HEK293 (cell line): ENCODE data around the gene VPS4A.

Experiments used
- GLI2 ChIP-seq: fragments of 450-650 bp; formaldehyde crosslinking; IDR thresholded peaks from 2 replicates; pipeline ENCODE4; 2017; ENCODE audit warnings: missing biosample characterization, missing genetic modification characterization, low read depth, borderline replicate concordance
- HOXD13 ChIP-seq: sonication (generic); formaldehyde crosslinking; IDR thresholded peaks from 2 replicates; pipeline ENCODE4 v1.8.0; 2022; ENCODE audit warnings: missing genetic modification reagents, borderline replicate concordance
- KLF8 ChIP-seq: fragments of 450-650 bp; formaldehyde crosslinking; IDR thresholded peaks from 2 replicates; pipeline ENCODE4 v1.5.1; 2016; ENCODE audit warnings: missing biosample characterization, missing genetic modification characterization
- MEIS1 ChIP-seq: sonication (generic); formaldehyde crosslinking; IDR thresholded peaks from 2 replicates; pipeline ENCODE4 v1.8.1; 2022; ENCODE audit warnings: missing genetic modification reagents, mild to moderate bottlenecking, borderline replicate concordance
- YY1 ChIP-seq: fragments of 450-650 bp; formaldehyde crosslinking; IDR thresholded peaks from 2 replicates; pipeline ENCODE4 v1.5.1; 2018; ENCODE audit warnings: missing biosample characterization, missing genetic modification characterization
- ZFP69B ChIP-seq: fragments of 450-650 bp; formaldehyde crosslinking; IDR thresholded peaks from 2 replicates; pipeline ENCODE4 v1.5.1; 2016; ENCODE audit warnings: missing biosample characterization, missing genetic modification characterization
- ZNF155 ChIP-seq: fragments of 450-650 bp; formaldehyde crosslinking; IDR thresholded peaks from 2 replicates; pipeline ENCODE4 v1.5.1; 2016; ENCODE audit warnings: missing biosample characterization, missing genetic modification characterization
- ZNF169 ChIP-seq: fragments of 450-650 bp; formaldehyde crosslinking; IDR thresholded peaks from 2 replicates; pipeline ENCODE4 v1.5.1; 2016; ENCODE audit warnings: missing biosample characterization, missing genetic modification characterization
- ZNF214 ChIP-seq: fragments of 450-650 bp; formaldehyde crosslinking; IDR thresholded peaks from 2 replicates; pipeline ENCODE4 v1.5.1; 2017; ENCODE audit warnings: missing biosample characterization, mild to moderate bottlenecking, missing genetic modification characterization, borderline replicate concordance
- ZNF221 ChIP-seq: fragments of 450-650 bp; formaldehyde crosslinking; IDR thresholded peaks from 2 replicates; pipeline ENCODE4 v1.5.1; 2017; ENCODE audit warnings: missing biosample characterization, missing genetic modification characterization, borderline replicate concordance
- ZNF302 ChIP-seq: fragments of 450-650 bp; formaldehyde crosslinking; IDR thresholded peaks from 2 replicates; pipeline ENCODE4 v1.5.1; 2016; ENCODE audit warnings: missing biosample characterization, missing genetic modification characterization, low read depth
- ZNF324 ChIP-seq: fragments of 450-650 bp; formaldehyde crosslinking; IDR thresholded peaks from 2 replicates; pipeline ENCODE4 v1.5.1; 2016; ENCODE audit warnings: missing biosample characterization, missing genetic modification characterization
- ZNF350 ChIP-seq: fragments of 450-650 bp; formaldehyde crosslinking; IDR thresholded peaks from 2 replicates; pipeline ENCODE4 v1.5.0; 2017; ENCODE audit warnings: missing biosample characterization, mild to moderate bottlenecking, missing genetic modification characterization
- ZNF354C ChIP-seq: fragments of 450-650 bp; formaldehyde crosslinking; IDR thresholded peaks from 2 replicates; pipeline ENCODE4 v1.5.1; 2016; ENCODE audit warnings: missing biosample characterization, missing genetic modification characterization, low read depth, borderline replicate concordance
- ZNF426 ChIP-seq: fragments of 450-650 bp; formaldehyde crosslinking; IDR thresholded peaks from 2 replicates; pipeline ENCODE4 v1.5.1; 2017; ENCODE audit warnings: missing biosample characterization, missing genetic modification characterization, mild to moderate bottlenecking, inconsistent platforms, moderate library complexity
- ZNF558 ChIP-seq: fragments of 450-650 bp; formaldehyde crosslinking; IDR thresholded peaks from 2 replicates; pipeline ENCODE4 v1.5.1; 2016; ENCODE audit warnings: missing biosample characterization, missing genetic modification characterization
- ZNF571 ChIP-seq: fragments of 450-650 bp; formaldehyde crosslinking; IDR thresholded peaks from 2 replicates; pipeline ENCODE4 v1.5.0; 2017; ENCODE audit warnings: missing biosample characterization, missing genetic modification characterization
- ZNF626 ChIP-seq: fragments of 450-650 bp; sonication (Bioruptor Pico); formaldehyde crosslinking; IDR thresholded peaks from 2 replicates; pipeline ENCODE4 v1.5.1; 2018; ENCODE audit warnings: missing biosample characterization, missing genetic modification characterization, inconsistent platforms
- ZNF768 ChIP-seq: fragments of 450-650 bp; formaldehyde crosslinking; IDR thresholded peaks from 2 replicates; pipeline ENCODE4 v1.5.1; 2018; ENCODE audit warnings: missing biosample characterization, mild to moderate bottlenecking, missing genetic modification characterization
- ZNF785 ChIP-seq: fragments of 450-650 bp; formaldehyde crosslinking; IDR thresholded peaks from 2 replicates; pipeline ENCODE4 v1.5.1; 2016; ENCODE audit warnings: missing biosample characterization, missing genetic modification characterization
- ZSCAN30 ChIP-seq: fragments of 450-650 bp; IDR thresholded peaks from 2 replicates; pipeline ENCODE4 v1.5.1; 2018; ENCODE audit warnings: missing biosample characterization, mild to moderate bottlenecking, missing genetic modification characterization, moderate library complexity
- TF ChIP-seq, protein P1 (sequence below): fragments of 450-650 bp; IDR thresholded peaks from 2 replicates; pipeline ENCODE4 v1.5.1; 2018; ENCODE audit warnings: missing biosample characterization, mild to moderate bottlenecking, missing genetic modification characterization
- TF ChIP-seq, protein P2 (sequence below): fragments of 450-650 bp; formaldehyde crosslinking; IDR thresholded peaks from 2 replicates; pipeline ENCODE4 v1.5.1; 2016; ENCODE audit warnings: missing biosample characterization, missing genetic modification characterization, borderline replicate concordance
- TF ChIP-seq, protein P3 (sequence below): fragments of 450-650 bp; formaldehyde crosslinking; IDR thresholded peaks from 2 replicates; pipeline ENCODE4 v1.5.1; 2016; ENCODE audit warnings: missing biosample characterization, missing genetic modification characterization
- TF ChIP-seq, protein P4 (sequence below): fragments of 450-650 bp; formaldehyde crosslinking; IDR thresholded peaks from 2 replicates; pipeline ENCODE4 v1.5.1; 2017; ENCODE audit warnings: missing biosample characterization, missing genetic modification characterization
- TF ChIP-seq, protein P5 (sequence below): fragments of 450-650 bp; formaldehyde crosslinking; IDR thresholded peaks from 2 replicates; pipeline ENCODE4 v1.5.1; 2016; ENCODE audit warnings: missing biosample characterization, missing genetic modification characterization

The VPS4A gene

DNA sequence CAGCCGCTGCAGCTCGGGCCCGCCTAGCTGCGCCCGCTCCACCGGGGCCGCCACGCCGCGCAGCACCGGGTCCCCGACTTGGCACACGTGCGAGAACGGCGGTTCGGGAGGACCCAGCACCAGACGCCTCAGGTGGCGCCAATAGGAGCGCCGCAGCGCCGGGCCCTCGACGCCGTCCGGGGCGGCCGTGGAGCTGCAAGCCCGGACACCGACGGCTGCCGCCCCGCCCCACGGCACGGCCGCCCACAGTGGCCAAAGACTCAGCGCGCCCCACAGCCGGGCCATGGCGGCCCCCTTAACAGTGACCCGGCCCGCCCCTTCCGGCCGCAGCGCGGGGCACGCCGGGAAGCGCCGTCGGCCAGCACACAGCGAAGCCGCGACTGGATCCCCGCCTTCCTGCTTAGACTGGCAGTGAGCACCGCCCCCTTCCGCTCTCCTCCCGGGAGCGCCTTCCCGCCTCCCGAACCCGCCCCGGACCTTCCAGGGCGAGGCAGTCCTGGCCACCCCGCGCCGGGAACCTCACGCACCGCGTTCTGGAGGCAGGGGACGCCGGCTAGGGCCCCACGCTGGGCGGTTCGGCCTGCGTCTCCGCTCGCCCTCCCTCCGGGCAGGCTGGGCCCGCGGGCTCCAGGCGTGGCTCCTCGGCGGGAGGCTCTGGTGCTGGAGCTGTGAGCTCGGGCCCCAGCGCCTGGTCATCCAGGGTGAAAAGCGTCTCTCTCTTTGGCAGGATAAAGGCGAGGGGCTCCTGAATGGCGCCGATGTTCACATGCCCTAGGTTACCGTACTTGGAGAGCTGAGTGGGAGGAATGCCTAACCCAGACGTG is 19.3 kb downstream of the VPS4A start, which contains the start of gene PDF (continued):
- TF ChIP-seq, protein P1, sequence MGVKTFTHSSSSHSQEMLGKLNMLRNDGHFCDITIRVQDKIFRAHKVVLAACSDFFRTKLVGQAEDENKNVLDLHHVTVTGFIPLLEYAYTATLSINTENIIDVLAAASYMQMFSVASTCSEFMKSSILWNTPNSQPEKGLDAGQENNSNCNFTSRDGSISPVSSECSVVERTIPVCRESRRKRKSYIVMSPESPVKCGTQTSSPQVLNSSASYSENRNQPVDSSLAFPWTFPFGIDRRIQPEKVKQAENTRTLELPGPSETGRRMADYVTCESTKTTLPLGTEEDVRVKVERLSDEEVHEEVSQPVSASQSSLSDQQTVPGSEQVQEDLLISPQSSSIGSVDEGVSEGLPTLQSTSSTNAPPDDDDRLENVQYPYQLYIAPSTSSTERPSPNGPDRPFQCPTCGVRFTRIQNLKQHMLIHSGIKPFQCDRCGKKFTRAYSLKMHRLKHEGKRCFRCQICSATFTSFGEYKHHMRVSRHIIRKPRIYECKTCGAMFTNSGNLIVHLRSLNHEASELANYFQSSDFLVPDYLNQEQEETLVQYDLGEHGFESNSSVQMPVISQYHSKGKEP (tag by site-specific recombination), result 0 out of 2 replicates have a peak, but pooled peaks have one; percentile 25
- TF ChIP-seq GLI2 (tag by site-specific recombination) (no peak), ZNF324 (tag by site-specific recombination) (no peak), ZNF302 (tag by site-specific recombination) (no peak), ZFP69B (tag by site-specific recombination) (no peak), YY1 (tag by site-specific recombination) (peak; percentile 62; the same call in 1 of the 2 replicates), ZNF626 (tag by site-specific recombination) (no peak), ZNF350 (tag by site-specific recombination) (no peak), ZNF558 (tag by site-specific recombination) (no peak), ZNF768 (tag by site-specific recombination) (0 out of 2 replicates have a peak, but pooled peaks have one; percentile 7), ZNF155 (tag by site-specific recombination) (no peak), ZNF169 (tag by site-specific recombination) (no peak), ZNF571 (no peak), KLF8 (peak; percentile 88; the same call in 1 of the 2 replicates), HOXD13 (CRISPR knock-in tag) (no peak), ZNF214 (tag by site-specific recombination) (no peak), MEIS1 (CRISPR knock-in tag) (no peak), ZNF354C (tag by site-specific recombination) (no peak), ZNF785 (no peak), ZNF426 (tag by site-specific recombination) (no peak), ZSCAN30 (tag by site-specific recombination) (peak; percentile 22; the same call in 1 of the 2 replicates), ZNF221 (tag by site-specific recombination) (no peak)
- TF ChIP-seq, protein P2, sequence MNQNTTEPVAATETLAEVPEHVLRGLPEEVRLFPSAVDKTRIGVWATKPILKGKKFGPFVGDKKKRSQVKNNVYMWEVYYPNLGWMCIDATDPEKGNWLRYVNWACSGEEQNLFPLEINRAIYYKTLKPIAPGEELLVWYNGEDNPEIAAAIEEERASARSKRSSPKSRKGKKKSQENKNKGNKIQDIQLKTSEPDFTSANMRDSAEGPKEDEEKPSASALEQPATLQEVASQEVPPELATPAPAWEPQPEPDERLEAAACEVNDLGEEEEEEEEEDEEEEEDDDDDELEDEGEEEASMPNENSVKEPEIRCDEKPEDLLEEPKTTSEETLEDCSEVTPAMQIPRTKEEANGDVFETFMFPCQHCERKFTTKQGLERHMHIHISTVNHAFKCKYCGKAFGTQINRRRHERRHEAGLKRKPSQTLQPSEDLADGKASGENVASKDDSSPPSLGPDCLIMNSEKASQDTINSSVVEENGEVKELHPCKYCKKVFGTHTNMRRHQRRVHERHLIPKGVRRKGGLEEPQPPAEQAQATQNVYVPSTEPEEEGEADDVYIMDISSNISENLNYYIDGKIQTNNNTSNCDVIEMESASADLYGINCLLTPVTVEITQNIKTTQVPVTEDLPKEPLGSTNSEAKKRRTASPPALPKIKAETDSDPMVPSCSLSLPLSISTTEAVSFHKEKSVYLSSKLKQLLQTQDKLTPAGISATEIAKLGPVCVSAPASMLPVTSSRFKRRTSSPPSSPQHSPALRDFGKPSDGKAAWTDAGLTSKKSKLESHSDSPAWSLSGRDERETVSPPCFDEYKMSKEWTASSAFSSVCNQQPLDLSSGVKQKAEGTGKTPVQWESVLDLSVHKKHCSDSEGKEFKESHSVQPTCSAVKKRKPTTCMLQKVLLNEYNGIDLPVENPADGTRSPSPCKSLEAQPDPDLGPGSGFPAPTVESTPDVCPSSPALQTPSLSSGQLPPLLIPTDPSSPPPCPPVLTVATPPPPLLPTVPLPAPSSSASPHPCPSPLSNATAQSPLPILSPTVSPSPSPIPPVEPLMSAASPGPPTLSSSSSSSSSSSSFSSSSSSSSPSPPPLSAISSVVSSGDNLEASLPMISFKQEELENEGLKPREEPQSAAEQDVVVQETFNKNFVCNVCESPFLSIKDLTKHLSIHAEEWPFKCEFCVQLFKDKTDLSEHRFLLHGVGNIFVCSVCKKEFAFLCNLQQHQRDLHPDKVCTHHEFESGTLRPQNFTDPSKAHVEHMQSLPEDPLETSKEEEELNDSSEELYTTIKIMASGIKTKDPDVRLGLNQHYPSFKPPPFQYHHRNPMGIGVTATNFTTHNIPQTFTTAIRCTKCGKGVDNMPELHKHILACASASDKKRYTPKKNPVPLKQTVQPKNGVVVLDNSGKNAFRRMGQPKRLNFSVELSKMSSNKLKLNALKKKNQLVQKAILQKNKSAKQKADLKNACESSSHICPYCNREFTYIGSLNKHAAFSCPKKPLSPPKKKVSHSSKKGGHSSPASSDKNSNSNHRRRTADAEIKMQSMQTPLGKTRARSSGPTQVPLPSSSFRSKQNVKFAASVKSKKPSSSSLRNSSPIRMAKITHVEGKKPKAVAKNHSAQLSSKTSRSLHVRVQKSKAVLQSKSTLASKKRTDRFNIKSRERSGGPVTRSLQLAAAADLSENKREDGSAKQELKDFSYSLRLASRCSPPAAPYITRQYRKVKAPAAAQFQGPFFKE (tag by site-specific recombination), result no peak
- TF ChIP-seq, protein P3, sequence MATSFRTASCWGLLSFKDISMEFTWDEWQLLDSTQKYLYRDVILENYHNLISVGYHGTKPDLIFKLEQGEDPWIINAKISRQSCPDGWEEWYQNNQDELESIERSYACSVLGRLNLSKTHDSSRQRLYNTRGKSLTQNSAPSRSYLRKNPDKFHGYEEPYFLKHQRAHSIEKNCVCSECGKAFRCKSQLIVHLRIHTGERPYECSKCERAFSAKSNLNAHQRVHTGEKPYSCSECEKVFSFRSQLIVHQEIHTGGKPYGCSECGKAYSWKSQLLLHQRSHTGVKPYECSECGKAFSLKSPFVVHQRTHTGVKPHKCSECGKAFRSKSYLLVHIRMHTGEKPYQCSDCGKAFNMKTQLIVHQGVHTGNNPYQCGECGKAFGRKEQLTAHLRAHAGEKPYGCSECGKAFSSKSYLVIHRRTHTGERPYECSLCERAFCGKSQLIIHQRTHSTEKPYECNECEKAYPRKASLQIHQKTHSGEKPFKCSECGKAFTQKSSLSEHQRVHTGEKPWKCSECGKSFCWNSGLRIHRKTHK (tag by site-specific recombination), result no peak
- TF ChIP-seq, protein P4, sequence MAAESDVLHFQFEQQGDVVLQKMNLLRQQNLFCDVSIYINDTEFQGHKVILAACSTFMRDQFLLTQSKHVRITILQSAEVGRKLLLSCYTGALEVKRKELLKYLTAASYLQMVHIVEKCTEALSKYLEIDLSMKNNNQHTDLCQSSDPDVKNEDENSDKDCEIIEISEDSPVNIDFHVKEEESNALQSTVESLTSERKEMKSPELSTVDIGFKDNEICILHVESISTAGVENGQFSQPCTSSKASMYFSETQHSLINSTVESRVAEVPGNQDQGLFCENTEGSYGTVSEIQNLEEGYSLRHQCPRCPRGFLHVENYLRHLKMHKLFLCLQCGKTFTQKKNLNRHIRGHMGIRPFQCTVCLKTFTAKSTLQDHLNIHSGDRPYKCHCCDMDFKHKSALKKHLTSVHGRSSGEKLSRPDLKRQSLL, result peak; percentile 84
- TF ChIP-seq, protein P5, sequence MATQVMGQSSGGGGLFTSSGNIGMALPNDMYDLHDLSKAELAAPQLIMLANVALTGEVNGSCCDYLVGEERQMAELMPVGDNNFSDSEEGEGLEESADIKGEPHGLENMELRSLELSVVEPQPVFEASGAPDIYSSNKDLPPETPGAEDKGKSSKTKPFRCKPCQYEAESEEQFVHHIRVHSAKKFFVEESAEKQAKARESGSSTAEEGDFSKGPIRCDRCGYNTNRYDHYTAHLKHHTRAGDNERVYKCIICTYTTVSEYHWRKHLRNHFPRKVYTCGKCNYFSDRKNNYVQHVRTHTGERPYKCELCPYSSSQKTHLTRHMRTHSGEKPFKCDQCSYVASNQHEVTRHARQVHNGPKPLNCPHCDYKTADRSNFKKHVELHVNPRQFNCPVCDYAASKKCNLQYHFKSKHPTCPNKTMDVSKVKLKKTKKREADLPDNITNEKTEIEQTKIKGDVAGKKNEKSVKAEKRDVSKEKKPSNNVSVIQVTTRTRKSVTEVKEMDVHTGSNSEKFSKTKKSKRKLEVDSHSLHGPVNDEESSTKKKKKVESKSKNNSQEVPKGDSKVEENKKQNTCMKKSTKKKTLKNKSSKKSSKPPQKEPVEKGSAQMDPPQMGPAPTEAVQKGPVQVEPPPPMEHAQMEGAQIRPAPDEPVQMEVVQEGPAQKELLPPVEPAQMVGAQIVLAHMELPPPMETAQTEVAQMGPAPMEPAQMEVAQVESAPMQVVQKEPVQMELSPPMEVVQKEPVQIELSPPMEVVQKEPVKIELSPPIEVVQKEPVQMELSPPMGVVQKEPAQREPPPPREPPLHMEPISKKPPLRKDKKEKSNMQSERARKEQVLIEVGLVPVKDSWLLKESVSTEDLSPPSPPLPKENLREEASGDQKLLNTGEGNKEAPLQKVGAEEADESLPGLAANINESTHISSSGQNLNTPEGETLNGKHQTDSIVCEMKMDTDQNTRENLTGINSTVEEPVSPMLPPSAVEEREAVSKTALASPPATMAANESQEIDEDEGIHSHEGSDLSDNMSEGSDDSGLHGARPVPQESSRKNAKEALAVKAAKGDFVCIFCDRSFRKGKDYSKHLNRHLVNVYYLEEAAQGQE, result no peak
